Gastrocnemius medialis (tissue), 4 donors: ENCODE data around the gene CHMP5. TPM values are rescaled to one million over a fixed set of nuclear protein-coding genes. Genes with fewer than 3 reads are reported as not detected.

Experiments used
- ATAC-seq, 2 donors: fragments of 150-250 bp; one replicate each; pipeline ENCODE4 v1.9.1; 2016
- DNase-seq, 2 donors: peaks; one replicate each; pipeline ENCODE4 v3.0.0-alpha.2; 2019
- H3K27ac ChIP-seq, 4 donors: fragments of 200-600 bp; sonication (generic); 1 replicate in 1 of 4; 2 replicates in 3 of 4; pipeline ENCODE4 v1.5.1; 2016 to 2018; ENCODE audit warnings: mild to moderate bottlenecking in 2 of 4, moderate library complexity in 1 of 4
- H3K27me3 ChIP-seq, 3 donors: fragments of 200-600 bp; sonication (generic) in 2 of 3; 1 replicate in 1 of 3; 2 replicates in 2 of 3; pipeline versions ENCODE4 v1.5.1 to v1.6.0; 2016 to 2019; ENCODE audit warnings: mild to moderate bottlenecking in 1 of 3, moderate library complexity in 1 of 3
- H3K36me3 ChIP-seq, 2 donors: fragments of 200-600 bp; sonication (generic) in 1 of 2; one replicate each; pipeline ENCODE4 v1.5.1; 2017 to 2018
- H3K4me1 ChIP-seq, 2 donors: fragments of 200-600 bp; sonication (generic) in 1 of 2; one replicate each; pipeline ENCODE4 v1.5.1; 2016 to 2017; ENCODE audit warnings: mild to moderate bottlenecking in 2 of 2
- H3K4me3 ChIP-seq, 4 donors: fragments of 200-600 bp; sonication (generic) in 3 of 4; 1 replicate in 1 of 4; 2 replicates in 3 of 4; pipeline ENCODE4 v1.5.1; 2016 to 2019; ENCODE audit warnings: mild to moderate bottlenecking in 2 of 4
- H3K9me3 ChIP-seq, 3 donors: fragments of 200-600 bp; sonication (generic) in 2 of 3; 1 replicate in 1 of 3; 2 replicates in 2 of 3; pipeline ENCODE4 v1.5.1; 2016 to 2019
- POLR2A ChIP-seq, 2 donors: fragments of 450-650 bp; IDR thresholded peaks; one replicate each; pipeline ENCODE4 v1.6.1; 2017; ENCODE audit warnings: antibody characterized with exemption in 2 of 2, mild to moderate bottlenecking in 2 of 2, moderate library complexity in 2 of 2
- in situ Hi-C, 4 donors: fragments of 200-750 bp; cut with MboI; loops; one replicate each; pipeline versions ENCODE4 v1.15.0 to v1.8.0; 2017; ENCODE audit warnings: low sequenced_read_pairs in 4 of 4
- intact Hi-C: fragments of 100-400 bp; cut with DNase I; formaldehyde crosslinking; loops from one replicate; pipeline ENCODE4 v1.15.1; 2023; ENCODE audit warnings: low total_unique reads
- total RNA-seq, 4 donors: library from RNA; depleted of rRNA; stranded (reverse); fragments of >200 nt; gene quantifications; one replicate each; pipeline versions ENCODE4 v1.1.0 to v1.2.3, GENCODE V29; 2016
- TF ChIP-seq, protein P1 (sequence below), 5 experiments: fragments of 450-650 bp in 3 of 5; fragments of 200-600 bp in 2 of 5; sonication (generic) in 2 of 5; IDR thresholded peaks in 4 of 5; conservative IDR thresholded peaks in 1 of 5; 1 replicate in 4 of 5; 2 replicates in 1 of 5; pipeline ENCODE4 v1.5.1; 2016 to 2019; ENCODE audit warnings: antibody characterized with exemption in 5 of 5, mild to moderate bottlenecking in 3 of 5, moderate library complexity in 3 of 5

The CHMP5 gene
- total RNA-seq, 4 donors from 2014 or later = 42.8 to 50.7 (median 47.8) TPM

DNA sequence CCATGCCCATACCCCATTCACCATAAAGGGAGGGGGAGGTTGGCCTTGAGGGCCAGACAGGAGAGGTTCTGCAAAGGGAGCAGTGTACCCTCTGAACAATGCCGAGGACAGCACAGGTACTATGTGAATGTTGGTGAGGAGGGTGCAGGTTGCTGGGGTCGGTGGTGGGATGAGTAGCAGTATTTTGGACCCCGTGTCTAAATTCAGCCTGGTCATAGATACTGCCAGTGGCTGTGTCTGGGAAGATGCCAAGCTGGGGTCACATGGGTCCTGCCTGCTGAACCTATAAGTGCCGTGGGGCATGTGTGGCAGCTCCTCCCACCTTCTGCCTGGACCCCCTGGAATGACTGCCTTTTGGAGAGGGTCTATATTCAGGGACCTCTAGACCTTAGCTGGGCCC lies 36.2 kb upstream of the CHMP5 start:
- TF ChIP-seq, protein P1, sequence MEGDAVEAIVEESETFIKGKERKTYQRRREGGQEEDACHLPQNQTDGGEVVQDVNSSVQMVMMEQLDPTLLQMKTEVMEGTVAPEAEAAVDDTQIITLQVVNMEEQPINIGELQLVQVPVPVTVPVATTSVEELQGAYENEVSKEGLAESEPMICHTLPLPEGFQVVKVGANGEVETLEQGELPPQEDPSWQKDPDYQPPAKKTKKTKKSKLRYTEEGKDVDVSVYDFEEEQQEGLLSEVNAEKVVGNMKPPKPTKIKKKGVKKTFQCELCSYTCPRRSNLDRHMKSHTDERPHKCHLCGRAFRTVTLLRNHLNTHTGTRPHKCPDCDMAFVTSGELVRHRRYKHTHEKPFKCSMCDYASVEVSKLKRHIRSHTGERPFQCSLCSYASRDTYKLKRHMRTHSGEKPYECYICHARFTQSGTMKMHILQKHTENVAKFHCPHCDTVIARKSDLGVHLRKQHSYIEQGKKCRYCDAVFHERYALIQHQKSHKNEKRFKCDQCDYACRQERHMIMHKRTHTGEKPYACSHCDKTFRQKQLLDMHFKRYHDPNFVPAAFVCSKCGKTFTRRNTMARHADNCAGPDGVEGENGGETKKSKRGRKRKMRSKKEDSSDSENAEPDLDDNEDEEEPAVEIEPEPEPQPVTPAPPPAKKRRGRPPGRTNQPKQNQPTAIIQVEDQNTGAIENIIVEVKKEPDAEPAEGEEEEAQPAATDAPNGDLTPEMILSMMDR (IDR thresholded peaks at IDR 0.05 in 4 of 5, conservative IDR thresholded peaks at IDR 0.05 in 1 of 5) = no peak
- TF ChIP-seq POLR2A (IDR thresholded peaks at IDR 0.05) = no peak
- Histone ChIP-seq H3K4me1 (peaks cover 4 to 7% of the 10 kb centered on the region in 2 donors), H3K9me3 (no peaks in the 10 kb centered on the region), H3K4me3 (no peak overlapping the region), H3K27ac (no peak overlapping the region), H3K27me3 (no peaks in the 10 kb centered on the region), H3K36me3 (no peaks in the 10 kb centered on the region)
- ATAC-seq = no peak
- in situ Hi-C loops = loop anchor here (5.0 to 10.0 kb wide), 2 partner anchors 54 to 146 kb away; no protein-coding TSS in a partner anchor
- no peak for DNase-seq
- intact Hi-C loops = loop anchor here (5.0 kb wide), 1 partner anchor 126 kb away; no protein-coding TSS in a partner anchor

DNA sequence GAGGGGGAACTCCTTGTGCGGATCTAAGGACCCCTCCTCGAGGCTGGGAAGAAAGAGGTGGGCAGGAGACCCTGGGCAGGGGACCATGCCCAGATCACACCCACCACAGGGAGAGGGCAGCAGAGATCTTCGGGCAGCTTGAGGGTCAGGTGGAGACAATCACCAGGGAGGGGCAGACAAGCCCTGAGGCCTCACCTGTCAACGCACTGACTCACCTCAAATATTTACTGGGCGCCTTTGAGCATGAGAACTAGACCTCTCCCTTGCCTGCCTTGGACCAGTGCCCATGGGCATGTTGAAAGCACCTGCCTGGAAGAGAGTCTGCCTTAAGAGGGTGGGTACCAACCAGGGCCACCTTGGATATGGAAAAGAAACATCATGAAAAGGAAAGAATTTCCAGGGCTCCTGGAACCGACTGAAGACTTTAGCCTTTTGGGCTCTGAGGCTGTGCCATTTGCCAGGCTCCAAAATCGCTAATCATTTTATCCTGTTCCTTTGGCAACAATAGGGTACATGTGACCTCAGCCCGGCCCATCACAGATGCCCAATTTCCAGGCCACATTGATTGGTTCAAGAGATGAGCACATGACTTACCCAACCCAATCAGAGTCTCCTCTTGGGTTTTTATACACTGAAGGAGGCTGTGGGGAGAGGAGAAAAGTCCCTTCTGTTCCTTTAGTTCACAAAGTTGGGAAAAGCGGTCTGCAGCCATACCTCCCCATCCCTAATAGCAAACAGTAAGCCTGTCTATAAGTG lies 35.3 kb upstream of the CHMP5 start:
- no peak overlapping the region for H3K27ac ChIP-seq
- no peaks in the 10 kb centered on the region for H3K9me3 ChIP-seq
- no peak for ATAC-seq
- intact Hi-C loops (loop anchor here (5.0 kb wide), 1 partner anchor 127 kb away; no protein-coding TSS in a partner anchor), in situ Hi-C loops (loop anchor here (5.0 to 10.0 kb wide), 2 partner anchors 55 to 147 kb away; no protein-coding TSS in a partner anchor)
- no peak for TF ChIP-seq POLR2A (IDR thresholded peaks at IDR 0.05)
- TF ChIP-seq, protein P1 (IDR thresholded peaks at IDR 0.05 in 4 of 5, conservative IDR thresholded peaks at IDR 0.05 in 1 of 5) = no peak
- DNase-seq = no peak
- H3K4me3 ChIP-seq = no peak overlapping the region
- peaks cover 4 to 7% of the 10 kb centered on the region in 2 donors for H3K4me1 ChIP-seq
- H3K27me3 ChIP-seq = no peaks in the 10 kb centered on the region
- H3K36me3 ChIP-seq = no peaks in the 10 kb centered on the region

DNA sequence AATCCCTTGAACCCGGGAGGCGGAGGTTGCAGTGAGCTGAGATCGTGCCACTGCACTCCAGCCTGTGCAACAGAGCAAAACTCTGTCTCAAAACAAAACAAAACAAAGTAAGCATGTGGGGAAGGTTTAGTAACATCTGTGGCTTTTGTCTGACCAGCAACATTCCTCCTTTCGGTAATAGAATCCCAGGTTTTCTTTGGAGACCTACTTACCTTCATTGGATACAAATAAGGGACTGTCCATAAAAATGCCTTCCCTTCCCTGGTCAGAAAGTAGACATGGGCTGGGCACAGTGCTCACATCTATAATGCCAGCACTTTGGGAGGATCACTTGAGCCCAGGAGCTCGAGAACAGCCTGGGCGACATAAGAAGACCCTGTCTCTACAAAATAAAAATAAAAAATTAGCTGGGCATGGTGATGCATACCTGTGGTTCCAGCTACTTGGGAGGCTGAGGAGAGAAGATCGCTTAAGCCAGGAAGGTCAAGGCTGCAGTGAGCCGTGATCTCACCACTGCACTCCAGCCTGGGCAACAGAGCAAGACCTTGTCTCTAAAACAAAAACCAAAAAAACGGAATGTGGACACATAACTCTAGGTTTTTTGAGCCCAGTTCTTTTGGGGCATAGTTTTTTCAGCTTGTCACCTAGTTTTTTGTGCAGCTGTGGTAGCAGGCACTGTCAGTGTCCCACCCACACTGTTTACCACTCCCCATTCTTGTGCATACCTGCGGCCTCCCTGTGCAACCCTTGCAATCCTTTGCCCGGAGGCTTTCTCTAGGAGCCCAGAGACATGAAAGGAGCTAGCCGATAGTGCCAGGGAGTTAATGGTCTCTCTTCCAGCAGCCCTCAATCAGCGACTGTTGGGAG lies 33.9 kb upstream of the CHMP5 start:
- H3K9me3 ChIP-seq = no peaks in the 10 kb centered on the region
- no peaks in the 10 kb centered on the region for H3K27me3 ChIP-seq
- TF ChIP-seq, protein P1 (IDR thresholded peaks at IDR 0.05 in 4 of 5, conservative IDR thresholded peaks at IDR 0.05 in 1 of 5) = no peak
- no peak for TF ChIP-seq POLR2A (IDR thresholded peaks at IDR 0.05)
- H3K36me3 ChIP-seq = no peaks in the 10 kb centered on the region
- ATAC-seq (no peak), DNase-seq (no peak)
- H3K27ac ChIP-seq = no peak overlapping the region
- no peak overlapping the region for H3K4me3 ChIP-seq
- peaks cover 0 to under 1% of the 10 kb centered on the region in 2 donors for H3K4me1 ChIP-seq
- intact Hi-C loops (no loop called here), in situ Hi-C loops (no loop called here)

DNA sequence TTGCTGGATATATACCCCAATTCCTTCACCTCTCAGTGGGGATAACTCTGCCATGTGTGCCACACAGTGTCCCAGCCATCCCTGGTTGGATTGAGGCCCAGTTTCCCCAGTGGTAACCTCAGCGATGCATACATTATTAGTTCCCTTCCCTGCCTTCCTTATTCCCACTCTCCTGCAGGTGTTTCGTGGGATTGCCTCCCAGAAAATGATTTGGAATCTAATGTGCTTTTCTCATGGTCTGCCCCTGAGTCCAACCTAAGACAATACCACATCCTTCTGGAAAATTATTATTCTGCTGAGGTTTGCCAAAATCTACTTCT lies 33.3 kb upstream of the CHMP5 start:
- H3K27me3 ChIP-seq = no peaks in the 10 kb centered on the region
- no peak overlapping the region for H3K4me3 ChIP-seq
- H3K9me3 ChIP-seq = no peaks in the 10 kb centered on the region
- intact Hi-C loops (no loop called here), in situ Hi-C loops (no loop called here)
- DNase-seq (no peak), ATAC-seq (no peak)
- TF ChIP-seq POLR2A (IDR thresholded peaks at IDR 0.05) = no peak
- TF ChIP-seq, protein P1 (IDR thresholded peaks at IDR 0.05 in 4 of 5, conservative IDR thresholded peaks at IDR 0.05 in 1 of 5) = no peak
- H3K27ac ChIP-seq = no peak overlapping the region
- H3K36me3 ChIP-seq = no peaks in the 10 kb centered on the region
- H3K4me1 ChIP-seq = no peaks in the 10 kb centered on the region
